ENCODE data around the gene ZNF81.

The ZNF81 gene

DNA sequence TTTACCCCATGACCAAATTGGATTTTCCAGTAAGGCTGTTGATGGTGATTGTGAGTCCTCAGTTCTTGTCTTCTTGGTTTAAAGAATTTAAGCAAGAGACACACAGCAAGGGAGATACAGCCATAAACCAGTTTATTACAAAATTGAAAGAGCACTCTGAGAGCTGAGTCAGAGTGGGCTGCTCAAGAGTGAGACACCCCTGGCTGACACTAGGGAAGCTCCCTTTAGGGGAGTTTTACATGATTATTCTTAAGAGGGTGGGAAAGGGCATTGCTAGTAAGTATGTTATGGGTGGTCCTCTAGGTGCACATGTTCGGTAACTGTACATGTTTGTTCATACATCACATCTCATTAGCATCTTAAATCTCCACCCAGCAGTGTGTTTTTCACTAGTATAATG is 18.8 kb upstream of the ZNF81 start:
- TF ChIP-seq ARNTL (CRISPR knock-in tag; IDR thresholded peaks at IDR 0.05; ENCODE audit: borderline replicate concordance, low read depth) (no peak), ZNF8 (CRISPR knock-in tag; IDR thresholded peaks at IDR 0.05) (no peak), ZNF565 (CRISPR knock-in tag; conservative IDR thresholded peaks at IDR 0.05; ENCODE audit: low read depth) (no peak), TOX (CRISPR knock-in tag; IDR thresholded peaks at IDR 0.05; ENCODE audit: borderline replicate concordance) (no peak), OSR1 (CRISPR knock-in tag; IDR thresholded peaks at IDR 0.05) (no peak), ZFP3 (CRISPR knock-in tag; IDR thresholded peaks at IDR 0.05) (no peak), TCF4 (CRISPR knock-in tag; IDR thresholded peaks at IDR 0.05; ENCODE audit: borderline replicate concordance) (no peak), GLIS3 (CRISPR knock-in tag; IDR thresholded peaks at IDR 0.05) (no peak), ESRRG (CRISPR knock-in tag; IDR thresholded peaks at IDR 0.05) (no peak), ZFP30 (CRISPR knock-in tag; IDR thresholded peaks at IDR 0.05) (no peak), CSDC2 (CRISPR knock-in tag; IDR thresholded peaks at IDR 0.05) (no peak), ISL1 (CRISPR knock-in tag; IDR thresholded peaks at IDR 0.05) (no peak), RARB (CRISPR knock-in tag; IDR thresholded peaks at IDR 0.05) (no peak), BACH2 (CRISPR knock-in tag; IDR thresholded peaks at IDR 0.05; ENCODE audit: borderline replicate concordance) (no peak), TSHZ2 (CRISPR knock-in tag; IDR thresholded peaks at IDR 0.05) (no peak), ZC3H10 (CRISPR knock-in tag; IDR thresholded peaks at IDR 0.05) (no peak)
- TF ChIP-seq, protein P1, sequence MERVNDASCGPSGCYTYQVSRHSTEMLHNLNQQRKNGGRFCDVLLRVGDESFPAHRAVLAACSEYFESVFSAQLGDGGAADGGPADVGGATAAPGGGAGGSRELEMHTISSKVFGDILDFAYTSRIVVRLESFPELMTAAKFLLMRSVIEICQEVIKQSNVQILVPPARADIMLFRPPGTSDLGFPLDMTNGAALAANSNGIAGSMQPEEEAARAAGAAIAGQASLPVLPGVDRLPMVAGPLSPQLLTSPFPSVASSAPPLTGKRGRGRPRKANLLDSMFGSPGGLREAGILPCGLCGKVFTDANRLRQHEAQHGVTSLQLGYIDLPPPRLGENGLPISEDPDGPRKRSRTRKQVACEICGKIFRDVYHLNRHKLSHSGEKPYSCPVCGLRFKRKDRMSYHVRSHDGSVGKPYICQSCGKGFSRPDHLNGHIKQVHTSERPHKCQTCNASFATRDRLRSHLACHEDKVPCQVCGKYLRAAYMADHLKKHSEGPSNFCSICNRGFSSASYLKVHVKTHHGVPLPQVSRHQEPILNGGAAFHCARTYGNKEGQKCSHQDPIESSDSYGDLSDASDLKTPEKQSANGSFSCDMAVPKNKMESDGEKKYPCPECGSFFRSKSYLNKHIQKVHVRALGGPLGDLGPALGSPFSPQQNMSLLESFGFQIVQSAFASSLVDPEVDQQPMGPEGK (CRISPR knock-in tag; IDR thresholded peaks at IDR 0.05; ENCODE audit: borderline replicate concordance), result no peak
- TF ChIP-seq, protein P2, sequence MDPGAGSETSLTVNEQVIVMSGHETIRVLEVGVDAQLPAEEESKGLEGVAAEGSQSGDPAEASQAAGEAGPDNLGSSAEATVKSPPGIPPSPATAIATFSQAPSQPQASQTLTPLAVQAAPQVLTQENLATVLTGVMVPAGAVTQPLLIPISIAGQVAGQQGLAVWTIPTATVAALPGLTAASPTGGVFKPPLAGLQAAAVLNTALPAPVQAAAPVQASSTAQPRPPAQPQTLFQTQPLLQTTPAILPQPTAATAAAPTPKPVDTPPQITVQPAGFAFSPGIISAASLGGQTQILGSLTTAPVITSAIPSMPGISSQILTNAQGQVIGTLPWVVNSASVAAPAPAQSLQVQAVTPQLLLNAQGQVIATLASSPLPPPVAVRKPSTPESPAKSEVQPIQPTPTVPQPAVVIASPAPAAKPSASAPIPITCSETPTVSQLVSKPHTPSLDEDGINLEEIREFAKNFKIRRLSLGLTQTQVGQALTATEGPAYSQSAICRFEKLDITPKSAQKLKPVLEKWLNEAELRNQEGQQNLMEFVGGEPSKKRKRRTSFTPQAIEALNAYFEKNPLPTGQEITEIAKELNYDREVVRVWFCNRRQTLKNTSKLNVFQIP (CRISPR knock-in tag; IDR thresholded peaks at IDR 0.05; ENCODE audit: borderline replicate concordance, low read depth), result no peak
- TF ChIP-seq, protein P3, sequence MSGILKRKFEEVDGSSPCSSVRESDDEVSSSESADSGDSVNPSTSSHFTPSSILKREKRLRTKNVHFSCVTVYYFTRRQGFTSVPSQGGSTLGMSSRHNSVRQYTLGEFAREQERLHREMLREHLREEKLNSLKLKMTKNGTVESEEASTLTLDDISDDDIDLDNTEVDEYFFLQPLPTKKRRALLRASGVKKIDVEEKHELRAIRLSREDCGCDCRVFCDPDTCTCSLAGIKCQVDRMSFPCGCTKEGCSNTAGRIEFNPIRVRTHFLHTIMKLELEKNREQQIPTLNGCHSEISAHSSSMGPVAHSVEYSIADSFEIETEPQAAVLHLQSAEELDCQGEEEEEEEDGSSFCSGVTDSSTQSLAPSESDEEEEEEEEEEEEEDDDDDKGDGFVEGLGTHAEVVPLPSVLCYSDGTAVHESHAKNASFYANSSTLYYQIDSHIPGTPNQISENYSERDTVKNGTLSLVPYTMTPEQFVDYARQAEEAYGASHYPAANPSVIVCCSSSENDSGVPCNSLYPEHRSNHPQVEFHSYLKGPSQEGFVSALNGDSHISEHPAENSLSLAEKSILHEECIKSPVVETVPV (CRISPR knock-in tag; IDR thresholded peaks at IDR 0.05), result no peak
- TF ChIP-seq, protein P4, sequence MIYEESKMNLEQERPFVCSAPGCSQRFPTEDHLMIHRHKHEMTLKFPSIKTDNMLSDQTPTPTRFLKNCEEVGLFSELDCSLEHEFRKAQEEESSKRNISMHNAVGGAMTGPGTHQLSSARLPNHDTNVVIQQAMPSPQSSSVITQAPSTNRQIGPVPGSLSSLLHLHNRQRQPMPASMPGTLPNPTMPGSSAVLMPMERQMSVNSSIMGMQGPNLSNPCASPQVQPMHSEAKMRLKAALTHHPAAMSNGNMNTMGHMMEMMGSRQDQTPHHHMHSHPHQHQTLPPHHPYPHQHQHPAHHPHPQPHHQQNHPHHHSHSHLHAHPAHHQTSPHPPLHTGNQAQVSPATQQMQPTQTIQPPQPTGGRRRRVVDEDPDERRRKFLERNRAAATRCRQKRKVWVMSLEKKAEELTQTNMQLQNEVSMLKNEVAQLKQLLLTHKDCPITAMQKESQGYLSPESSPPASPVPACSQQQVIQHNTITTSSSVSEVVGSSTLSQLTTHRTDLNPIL (CRISPR knock-in tag; IDR thresholded peaks at IDR 0.05; ENCODE audit: low read depth), result no peak

DNA sequence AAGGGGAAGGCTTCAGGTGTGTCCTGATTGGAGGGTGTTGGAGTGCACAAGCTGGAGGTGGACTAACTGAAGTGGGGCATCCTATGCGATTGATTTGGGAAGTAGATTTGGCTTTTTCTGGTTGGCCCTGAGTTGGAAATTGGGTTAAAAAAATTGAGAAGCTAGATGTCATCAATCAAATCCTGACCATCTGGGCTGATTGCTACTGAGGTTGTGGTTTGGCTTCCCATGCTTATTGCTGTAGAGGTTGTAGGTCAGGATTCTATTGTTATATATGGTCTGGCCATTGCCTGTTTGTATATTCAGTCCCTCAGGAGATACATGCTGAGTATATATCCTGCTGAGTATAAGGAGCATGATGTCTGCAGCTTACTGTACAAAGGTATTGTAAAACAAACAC is 7.7 kb upstream of the ZNF81 start:
- no peak for TF ChIP-seq ISL1 (CRISPR knock-in tag; IDR thresholded peaks at IDR 0.05)
- TF ChIP-seq OSR1 (CRISPR knock-in tag; IDR thresholded peaks at IDR 0.05), result no peak
- no peak for TF ChIP-seq ZNF8 (CRISPR knock-in tag; IDR thresholded peaks at IDR 0.05)
- TF ChIP-seq BACH2 (CRISPR knock-in tag; IDR thresholded peaks at IDR 0.05; ENCODE audit: borderline replicate concordance), result no peak
- TF ChIP-seq, protein P2 (CRISPR knock-in tag; IDR thresholded peaks at IDR 0.05; ENCODE audit: borderline replicate concordance, low read depth), result no peak
- no peak for TF ChIP-seq ZC3H10 (CRISPR knock-in tag; IDR thresholded peaks at IDR 0.05)
- no peak for TF ChIP-seq SNAI2 (CRISPR knock-in tag; IDR thresholded peaks at IDR 0.05)
- no peak for TF ChIP-seq GLIS3 (CRISPR knock-in tag; IDR thresholded peaks at IDR 0.05)
- TF ChIP-seq ZFP3 (CRISPR knock-in tag; IDR thresholded peaks at IDR 0.05), result no peak
- no peak for ATAC-seq

More for the DNA sequence above, 18.8 kb upstream of the ZNF81 start:
- ATAC-seq, result no peak
